ENCODE measurements around the gene UQCRC1.
A peak's percentile ranks its signal among the peaks of the same experiment; 100 is the strongest.

The UQCRC1 gene

DNA sequence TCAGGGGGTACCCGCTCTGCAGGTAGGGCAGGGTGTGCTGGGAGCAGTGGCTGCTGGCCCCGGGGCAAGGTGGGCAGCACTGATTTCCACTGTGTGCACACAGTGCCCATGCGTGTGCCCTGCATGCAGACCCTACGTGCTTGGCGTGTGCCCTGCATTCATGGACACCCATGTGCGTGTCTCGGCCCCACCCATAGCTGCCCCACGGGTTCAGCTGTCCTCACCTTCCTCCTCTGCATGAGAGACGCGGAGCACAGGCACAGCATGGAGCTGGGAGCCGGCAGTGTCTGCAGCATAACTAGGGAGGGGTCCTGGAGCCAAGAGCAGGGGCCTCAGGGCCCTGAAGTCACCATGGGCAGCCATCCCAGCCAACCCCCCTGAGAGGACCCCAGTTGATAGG lies 44.3 kb downstream of the UQCRC1 start:
- TF ChIP-seq, protein P1, sequence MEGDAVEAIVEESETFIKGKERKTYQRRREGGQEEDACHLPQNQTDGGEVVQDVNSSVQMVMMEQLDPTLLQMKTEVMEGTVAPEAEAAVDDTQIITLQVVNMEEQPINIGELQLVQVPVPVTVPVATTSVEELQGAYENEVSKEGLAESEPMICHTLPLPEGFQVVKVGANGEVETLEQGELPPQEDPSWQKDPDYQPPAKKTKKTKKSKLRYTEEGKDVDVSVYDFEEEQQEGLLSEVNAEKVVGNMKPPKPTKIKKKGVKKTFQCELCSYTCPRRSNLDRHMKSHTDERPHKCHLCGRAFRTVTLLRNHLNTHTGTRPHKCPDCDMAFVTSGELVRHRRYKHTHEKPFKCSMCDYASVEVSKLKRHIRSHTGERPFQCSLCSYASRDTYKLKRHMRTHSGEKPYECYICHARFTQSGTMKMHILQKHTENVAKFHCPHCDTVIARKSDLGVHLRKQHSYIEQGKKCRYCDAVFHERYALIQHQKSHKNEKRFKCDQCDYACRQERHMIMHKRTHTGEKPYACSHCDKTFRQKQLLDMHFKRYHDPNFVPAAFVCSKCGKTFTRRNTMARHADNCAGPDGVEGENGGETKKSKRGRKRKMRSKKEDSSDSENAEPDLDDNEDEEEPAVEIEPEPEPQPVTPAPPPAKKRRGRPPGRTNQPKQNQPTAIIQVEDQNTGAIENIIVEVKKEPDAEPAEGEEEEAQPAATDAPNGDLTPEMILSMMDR (IDR thresholded peaks at IDR 0.05; ENCODE audit: low read depth, low read length, missing control alignments), result no peak
- DNase-seq (ENCODE audit: extremely low read depth, low read depth), result no peak
- H3K4me3 ChIP-seq (replicated peaks; ENCODE audit: low read depth, low read length), result no peak overlapping the region

DNA sequence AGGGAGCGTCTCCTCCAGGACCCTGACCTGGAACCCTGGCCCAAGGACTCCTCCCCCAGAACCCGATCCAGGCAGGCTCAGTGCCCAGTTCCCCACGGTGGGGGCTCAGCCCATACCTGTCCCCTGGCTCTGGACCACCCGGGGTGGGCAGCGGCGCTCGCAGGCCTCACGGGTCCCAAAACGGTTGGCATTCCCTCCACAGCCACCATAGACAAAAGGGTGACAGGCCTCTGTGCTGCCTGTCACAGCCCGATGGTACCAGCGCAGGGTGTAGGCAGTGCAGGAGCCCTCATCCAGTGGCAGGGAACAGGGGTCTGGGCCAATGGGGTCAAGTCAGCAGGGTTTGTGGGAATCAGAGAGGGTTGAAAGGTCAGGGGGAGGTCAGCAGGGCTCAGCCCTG lies 44.8 kb downstream of the UQCRC1 start:
- TF ChIP-seq, protein P1 (IDR thresholded peaks at IDR 0.05; ENCODE audit: low read depth, low read length, missing control alignments), result no peak
- no peak for DNase-seq (ENCODE audit: extremely low read depth, low read depth)
- H3K4me3 ChIP-seq (replicated peaks; ENCODE audit: low read depth, low read length), result no peak overlapping the region

DNA sequence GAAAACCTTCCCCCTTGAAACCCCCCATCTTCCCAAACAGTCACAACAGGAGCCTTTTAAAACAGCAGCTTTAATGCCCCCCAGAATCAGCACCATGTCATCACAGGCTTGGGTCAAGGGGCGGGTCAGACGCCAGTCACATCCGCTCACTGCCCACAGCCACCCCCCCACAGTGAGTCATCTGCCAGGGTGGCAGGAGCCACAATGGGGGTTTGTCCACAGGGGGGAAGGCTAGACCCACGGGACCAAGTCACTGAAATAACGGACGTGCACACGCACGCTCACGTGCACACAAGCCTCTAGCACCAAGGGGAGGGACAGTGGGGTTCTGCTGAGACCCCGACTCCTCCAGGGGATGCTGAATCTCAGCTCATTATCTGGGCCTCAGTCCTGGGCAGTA lies 45.4 kb downstream of the UQCRC1 start:
- no peak for DNase-seq (ENCODE audit: extremely low read depth, low read depth)
- H3K4me3 ChIP-seq (replicated peaks; ENCODE audit: low read depth, low read length), result no peak overlapping the region
- TF ChIP-seq, protein P1 (IDR thresholded peaks at IDR 0.05; ENCODE audit: low read depth, low read length, missing control alignments), result no peak

DNA sequence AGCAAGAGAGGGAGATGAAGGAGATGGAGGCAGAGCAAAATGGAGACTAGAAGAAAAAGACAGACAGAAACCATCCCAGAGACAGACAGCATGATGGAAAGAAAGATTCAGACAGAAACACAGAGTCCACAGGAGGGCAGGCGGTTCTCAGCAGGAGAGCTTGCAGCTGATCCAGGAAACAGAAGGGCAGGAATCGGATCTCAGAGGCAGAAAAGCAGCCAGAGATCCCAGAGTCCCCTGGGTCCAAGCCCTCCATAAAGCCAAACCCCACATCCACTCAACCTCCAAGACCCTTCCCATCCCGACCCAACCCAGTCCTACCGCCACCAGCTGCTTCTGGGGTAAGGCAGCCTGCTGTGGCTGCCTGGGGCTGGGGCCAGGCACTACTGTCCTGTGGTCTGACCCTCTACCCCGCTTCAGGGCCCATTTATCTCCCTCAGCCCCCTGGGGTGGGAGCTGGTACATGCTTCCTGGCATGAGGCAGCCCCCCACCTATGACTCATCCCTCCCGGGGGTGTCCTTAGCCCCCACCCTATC lies 46.0 kb downstream of the UQCRC1 start, which contains the start of gene UCN2:
UCN2 (minus strand) TSS at position 400 of the 537 bp plus-strand sequence. CDS start 657 bp downstream, outside the sequence.
- no peak within 1 kb of the TSS for H3K4me3 ChIP-seq (replicated peaks; ENCODE audit: low read depth, low read length)
- TF ChIP-seq, protein P1 (IDR thresholded peaks at IDR 0.05; ENCODE audit: low read depth, low read length, missing control alignments), result no peak
- DNase-seq (ENCODE audit: extremely low read depth, low read depth), result no peak

DNA sequence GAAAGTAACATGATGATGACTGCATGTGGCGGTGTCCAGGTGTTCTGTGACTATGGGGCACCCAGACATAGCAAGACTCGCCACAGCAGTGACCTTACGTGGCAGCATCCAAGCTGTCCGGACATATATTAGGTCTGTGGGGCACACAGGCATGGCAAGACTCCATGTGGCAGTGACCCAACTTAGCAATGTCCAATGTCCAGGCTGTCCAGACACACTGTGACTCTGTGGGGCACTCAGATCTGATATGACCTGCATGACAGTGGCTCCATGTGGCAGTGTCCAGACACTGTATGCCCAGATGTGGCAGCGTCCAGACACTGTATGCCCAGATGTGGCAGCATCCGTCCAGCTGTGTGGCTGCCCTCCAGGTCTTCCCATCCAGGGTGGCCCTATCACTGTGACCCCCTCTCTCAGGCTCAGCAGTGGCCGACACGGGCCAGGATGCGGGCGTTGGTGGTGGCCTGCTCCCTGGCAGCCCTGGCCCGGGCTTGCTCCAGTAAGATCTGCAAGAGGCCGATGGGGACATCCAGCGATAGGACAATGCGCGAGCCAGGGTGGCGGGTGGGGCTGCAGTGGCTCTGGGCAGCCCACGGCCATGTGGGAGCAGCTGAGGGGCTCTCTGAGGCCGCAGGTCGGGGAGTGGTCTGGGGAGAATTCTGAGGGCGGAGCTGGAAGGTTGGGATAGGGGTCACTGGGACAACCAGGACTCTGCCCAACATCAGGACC lies 46.9 kb downstream of the UQCRC1 start:
- H3K4me3 ChIP-seq (replicated peaks; ENCODE audit: low read depth, low read length), result no peak overlapping the region
- TF ChIP-seq, protein P1 (IDR thresholded peaks at IDR 0.05; ENCODE audit: low read depth, low read length, missing control alignments), result no peak
- no peak for DNase-seq (ENCODE audit: extremely low read depth, low read depth)

DNA sequence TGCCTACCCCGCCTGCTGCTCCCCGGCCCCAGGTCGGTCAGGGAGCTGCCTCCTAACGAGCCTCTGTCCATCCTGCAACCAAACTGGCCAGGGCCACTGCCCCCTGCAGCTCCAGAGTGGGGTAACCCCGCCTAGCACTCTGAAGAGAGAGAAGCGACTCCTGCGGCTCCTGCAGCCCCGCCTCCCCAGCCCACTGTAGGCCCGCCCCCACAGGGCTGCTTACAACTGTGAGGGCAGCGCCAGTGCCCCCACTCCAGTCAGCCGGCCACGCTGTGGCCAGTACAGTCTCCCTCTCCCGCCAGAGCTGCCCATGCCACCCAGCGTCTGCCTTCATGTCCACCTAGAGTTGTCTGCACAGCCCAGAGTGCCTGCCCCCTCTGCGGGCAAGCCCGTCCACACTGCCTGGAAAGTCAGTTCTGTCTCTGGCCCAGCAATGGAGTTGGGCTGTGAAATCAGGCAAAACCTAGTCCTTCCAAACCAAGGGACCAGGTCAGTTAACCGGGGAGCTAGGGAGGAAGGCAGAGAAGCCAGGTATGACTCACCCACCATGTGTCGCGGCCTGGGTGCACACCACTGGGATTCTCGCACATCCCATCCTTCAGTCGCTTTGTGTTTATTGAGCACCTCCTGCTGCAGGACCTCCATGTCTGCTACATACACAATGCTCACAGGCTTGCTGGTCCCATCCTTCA lies 48.3 kb downstream of the UQCRC1 start:
- TF ChIP-seq, protein P1 (IDR thresholded peaks at IDR 0.05; ENCODE audit: low read depth, low read length, missing control alignments), result peak; percentile 19
- no peak for DNase-seq (ENCODE audit: extremely low read depth, low read depth)
- no peak overlapping the region for H3K4me3 ChIP-seq (replicated peaks; ENCODE audit: low read depth, low read length)
